ENCODE results near the gene LASP1NB.
A peak's percentile ranks its signal among the peaks of the same experiment; 100 is the strongest.

LASP1NB gene

DNA sequence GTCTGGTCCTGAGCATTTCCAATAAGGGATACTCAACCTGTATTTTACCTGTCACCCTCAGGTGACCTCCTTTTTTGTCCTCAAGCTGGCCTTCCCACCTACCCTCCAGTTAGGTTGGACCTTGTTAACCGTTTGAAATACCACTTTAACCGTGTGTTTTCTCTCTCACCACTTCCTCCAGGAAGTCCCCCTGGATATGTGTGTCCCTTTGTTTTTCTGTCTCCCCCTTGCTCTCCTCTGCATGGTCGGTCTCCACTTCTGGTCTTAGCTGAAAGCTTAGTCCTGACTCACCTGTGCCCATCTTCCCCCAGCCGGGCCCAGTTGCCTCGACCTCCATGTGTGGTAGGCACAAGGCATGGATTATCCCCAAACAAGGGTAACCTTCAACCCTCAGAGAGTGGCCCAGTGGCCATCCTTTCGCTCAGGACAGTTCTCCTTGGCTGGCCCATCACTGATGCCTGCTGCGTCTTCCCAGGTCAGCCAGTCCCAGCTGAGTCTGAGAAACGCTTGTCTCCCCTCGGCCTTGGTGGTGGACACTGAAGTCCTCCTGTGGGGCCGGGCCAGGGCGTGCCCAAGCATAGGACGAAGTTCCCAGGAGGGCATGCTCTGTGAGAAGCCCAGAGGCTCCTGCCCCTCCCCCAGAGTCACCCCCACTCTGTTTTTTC is 35.5 kb upstream of the LASP1NB start:
- peaks cover 95% of the 10 kb centered on the region for H3K36me3 ChIP-seq
- H3K27ac ChIP-seq, result peak overlapping the region; percentile 93
- H3K4me1 ChIP-seq (ENCODE audit: control insufficient read depth in 1 of 2, insufficient read depth in 1 of 2, low read depth in 1 of 2, low read length in 1 of 2), result peaks cover 98 to 99% of the 10 kb centered on the region in 2 experiments
- no peaks in the 10 kb centered on the region for H3K9me3 ChIP-seq
- H3K4me3 ChIP-seq (ENCODE audit: low read depth in 1 of 2, low read length in 1 of 2), result peak overlapping the region; percentile 33 to 38
- H3K27me3 ChIP-seq, result no peaks in the 10 kb centered on the region
- TF ChIP-seq, protein P1, sequence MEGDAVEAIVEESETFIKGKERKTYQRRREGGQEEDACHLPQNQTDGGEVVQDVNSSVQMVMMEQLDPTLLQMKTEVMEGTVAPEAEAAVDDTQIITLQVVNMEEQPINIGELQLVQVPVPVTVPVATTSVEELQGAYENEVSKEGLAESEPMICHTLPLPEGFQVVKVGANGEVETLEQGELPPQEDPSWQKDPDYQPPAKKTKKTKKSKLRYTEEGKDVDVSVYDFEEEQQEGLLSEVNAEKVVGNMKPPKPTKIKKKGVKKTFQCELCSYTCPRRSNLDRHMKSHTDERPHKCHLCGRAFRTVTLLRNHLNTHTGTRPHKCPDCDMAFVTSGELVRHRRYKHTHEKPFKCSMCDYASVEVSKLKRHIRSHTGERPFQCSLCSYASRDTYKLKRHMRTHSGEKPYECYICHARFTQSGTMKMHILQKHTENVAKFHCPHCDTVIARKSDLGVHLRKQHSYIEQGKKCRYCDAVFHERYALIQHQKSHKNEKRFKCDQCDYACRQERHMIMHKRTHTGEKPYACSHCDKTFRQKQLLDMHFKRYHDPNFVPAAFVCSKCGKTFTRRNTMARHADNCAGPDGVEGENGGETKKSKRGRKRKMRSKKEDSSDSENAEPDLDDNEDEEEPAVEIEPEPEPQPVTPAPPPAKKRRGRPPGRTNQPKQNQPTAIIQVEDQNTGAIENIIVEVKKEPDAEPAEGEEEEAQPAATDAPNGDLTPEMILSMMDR (IDR thresholded peaks at IDR 0.05), result no peak

DNA sequence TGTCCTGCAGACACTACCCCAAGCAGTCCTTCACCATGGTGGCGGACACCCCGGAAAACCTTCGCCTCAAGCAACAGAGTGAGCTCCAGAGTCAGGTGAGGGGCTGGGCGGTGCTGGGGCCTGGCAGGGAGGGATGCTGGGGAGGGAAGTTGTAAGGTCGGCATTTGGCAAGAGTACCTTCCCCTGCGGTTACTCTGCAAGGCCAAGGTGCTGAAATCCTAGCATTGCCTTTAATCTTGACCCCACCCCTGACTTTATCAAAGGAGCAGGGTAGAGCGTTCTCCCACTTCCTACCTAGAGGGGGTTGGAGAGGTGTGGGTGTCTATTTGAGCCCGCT is 35.0 kb upstream of the LASP1NB start:
- Histone ChIP-seq H3K36me3 (peaks cover 93% of the 10 kb centered on the region), H3K4me1 (ENCODE audit: control insufficient read depth in 1 of 2, insufficient read depth in 1 of 2, low read depth in 1 of 2, low read length in 1 of 2) (peaks cover 96 to 97% of the 10 kb centered on the region in 2 experiments), H3K4me3 (ENCODE audit: low read depth in 1 of 2, low read length in 1 of 2) (peak overlapping the region; percentile 33 to 38), H3K27me3 (no peaks in the 10 kb centered on the region), H3K27ac (peak overlapping the region; percentile 93), H3K9me3 (no peaks in the 10 kb centered on the region)
- TF ChIP-seq, protein P1 (IDR thresholded peaks at IDR 0.05), result no peak

DNA sequence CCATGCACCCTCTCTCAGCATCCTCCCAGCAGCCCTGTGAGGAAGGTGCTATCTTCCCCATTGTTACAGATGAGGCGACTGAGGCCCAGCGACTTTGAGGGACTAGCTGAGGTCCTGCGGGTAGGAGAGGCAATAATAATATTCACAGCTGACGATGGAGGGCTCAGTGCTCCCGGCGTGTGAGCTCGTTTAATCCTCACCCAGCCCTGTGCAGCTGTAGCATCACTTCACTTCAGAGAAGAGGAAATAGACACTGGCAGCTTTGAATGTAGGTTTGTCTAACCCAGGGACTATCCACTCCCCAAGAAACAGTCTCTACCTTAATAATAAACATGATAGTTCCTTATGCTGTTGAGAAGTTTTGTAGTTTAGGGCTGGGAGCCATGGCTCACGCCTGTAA is 34.0 kb upstream of the LASP1NB start:
- TF ChIP-seq, protein P1 (IDR thresholded peaks at IDR 0.05), result no peak
- Histone ChIP-seq H3K4me3 (ENCODE audit: low read depth in 1 of 2, low read length in 1 of 2) (no peak overlapping the region), H3K4me1 (ENCODE audit: control insufficient read depth in 1 of 2, insufficient read depth in 1 of 2, low read depth in 1 of 2, low read length in 1 of 2) (peaks cover 96 to 97% of the 10 kb centered on the region in 2 experiments), H3K27me3 (no peaks in the 10 kb centered on the region), H3K36me3 (peaks cover 93% of the 10 kb centered on the region), H3K9me3 (no peaks in the 10 kb centered on the region), H3K27ac (peak overlapping the region; percentile 93)

DNA sequence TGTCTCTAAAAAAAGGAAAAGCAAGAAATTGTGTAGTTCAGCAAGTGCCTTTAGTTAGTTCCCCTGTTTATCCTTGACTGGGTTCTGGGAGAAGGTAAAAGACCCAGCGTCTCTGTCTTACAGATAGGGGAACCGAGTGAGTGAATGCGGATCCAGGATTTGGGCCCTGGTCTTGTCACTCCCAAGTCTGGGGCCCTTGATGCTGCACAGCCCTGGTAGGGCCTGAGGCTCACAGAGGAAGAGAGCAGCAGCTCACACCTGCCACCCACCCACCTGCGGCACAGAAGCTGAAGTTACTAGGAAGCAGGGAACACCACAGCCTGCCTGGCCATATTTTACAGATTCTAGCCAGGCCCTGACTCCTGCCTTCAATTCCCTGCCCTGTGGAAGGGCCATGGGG is 33.3 kb upstream of the LASP1NB start:
- H3K27ac ChIP-seq, result peak overlapping the region; percentile 93
- peaks cover 96 to 97% of the 10 kb centered on the region in 2 experiments for H3K4me1 ChIP-seq (ENCODE audit: control insufficient read depth in 1 of 2, insufficient read depth in 1 of 2, low read depth in 1 of 2, low read length in 1 of 2)

DNA sequence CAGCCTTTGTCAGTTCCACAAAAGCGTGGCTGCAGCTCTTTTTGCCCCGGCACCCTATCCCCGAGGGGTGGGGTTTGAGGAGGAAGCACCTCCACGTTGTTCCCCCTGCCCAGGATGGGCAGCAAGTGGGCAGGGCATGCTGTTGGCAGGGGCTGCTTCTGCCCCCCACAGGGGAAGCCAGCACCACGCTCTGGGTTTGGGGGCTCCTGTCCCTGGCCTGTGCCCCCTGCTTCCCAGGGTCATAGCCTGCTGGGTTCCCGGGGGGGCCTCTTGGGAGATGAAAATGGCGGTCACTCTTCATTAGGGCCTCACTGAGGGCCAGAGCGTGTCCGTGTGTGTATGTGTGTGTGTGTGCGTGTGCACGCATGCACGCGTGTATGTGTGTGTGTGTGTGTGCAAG is 32.8 kb upstream of the LASP1NB start:
- TF ChIP-seq, protein P1 (IDR thresholded peaks at IDR 0.05), result no peak
- no peaks in the 10 kb centered on the region for H3K27me3 ChIP-seq
- peaks cover 96 to 97% of the 10 kb centered on the region in 2 experiments for H3K4me1 ChIP-seq (ENCODE audit: control insufficient read depth in 1 of 2, insufficient read depth in 1 of 2, low read depth in 1 of 2, low read length in 1 of 2)
- H3K4me3 ChIP-seq (ENCODE audit: low read depth in 1 of 2, low read length in 1 of 2), result peak overlapping the region; percentile 4 to 24
- H3K9me3 ChIP-seq, result no peaks in the 10 kb centered on the region
- H3K27ac ChIP-seq, result peak overlapping the region; percentile 93
- peaks cover 93% of the 10 kb centered on the region for H3K36me3 ChIP-seq

More for the DNA sequence above, 33.3 kb upstream of the LASP1NB start:
- Histone ChIP-seq H3K36me3 (peaks cover 93% of the 10 kb centered on the region), H3K9me3 (no peaks in the 10 kb centered on the region), H3K27me3 (no peaks in the 10 kb centered on the region), H3K4me3 (ENCODE audit: low read depth in 1 of 2, low read length in 1 of 2) (peak overlapping the region; percentile 4 to 24)
- TF ChIP-seq, protein P1 (IDR thresholded peaks at IDR 0.05), result no peak

Data from neutrophil (primary cell).